HG02938 (cell line): ENCODE measurements around the gene HMG20B.

Experiments
- ATAC-seq: cut with Tn5 transposase; IDR thresholded peaks from one replicate; pipeline ENCODE4 v1.9.1; 2021; ENCODE audit warnings: mild to moderate bottlenecking, moderate library complexity; ENCODE audit not compliant: unreplicated experiment

The HMG20B gene

GRCh38 chr19:3536429-3537100 is 36.2 kb upstream of the HMG20B start:
- ATAC-seq = no peak

- ATAC-seq = no peak
Measured at GRCh38 chr19:3537101-3537437, 35.7 kb upstream of the HMG20B start.

- ATAC-seq = no peak
Measured at GRCh38 chr19:3537438-3538240, 35.1 kb upstream of the HMG20B start.

GRCh38 chr19:3538258-3538929 is 34.4 kb upstream of the HMG20B start:
- ATAC-seq = no peak

GRCh38 chr19:3538965-3539755 is 33.6 kb upstream of the HMG20B start, which contains the start of gene TEKTIP1:
TEKTIP1 (plus strand) TSS chr19:3539174; CDS start chr19:3539178, 4 bp downstream.
- no peak for ATAC-seq

- no peak for ATAC-seq
Measured at GRCh38 chr19:3539756-3540118, 33.0 kb upstream of the HMG20B start.

- no peak for ATAC-seq
Measured at GRCh38 chr19:3543150-3544057, 29.3 kb upstream of the HMG20B start.

- ATAC-seq = no peak
Measured at GRCh38 chr19:3544058-3544376, 28.7 kb upstream of the HMG20B start.

GRCh38 chr19:3544742-3545668 is 27.7 kb upstream of the HMG20B start:
- ATAC-seq = no peak

GRCh38 chr19:3545669-3546034 is 27.1 kb upstream of the HMG20B start:
- ATAC-seq = no peak

GRCh38 chr19:3546119-3546518 is 26.6 kb upstream of the HMG20B start:
- no peak for ATAC-seq

GRCh38 chr19:3547301-3547731 is 25.4 kb upstream of the HMG20B start:
- ATAC-seq = no peak

- ATAC-seq = no peak
Measured at GRCh38 chr19:3547767-3548282, 24.9 kb upstream of the HMG20B start.

- ATAC-seq = no peak
Measured at GRCh38 chr19:3548606-3549005, 24.1 kb upstream of the HMG20B start.

GRCh38 chr19:3549816-3550215 is 22.9 kb upstream of the HMG20B start:
- ATAC-seq = no peak

- no peak for ATAC-seq
Measured at GRCh38 chr19:3550947-3551791, 21.6 kb upstream of the HMG20B start.

- ATAC-seq = no peak
Measured at GRCh38 chr19:3551792-3552095, 21.0 kb upstream of the HMG20B start.
